Esophagus (tissue), 2 donors: ENCODE measurements around the gene PDE6A. TPM values are rescaled to one million over a fixed set of nuclear protein-coding genes. Genes with fewer than 3 reads are reported as not detected.

Experiments used
- H3K27ac ChIP-seq, 2 donors: one replicate each; pipeline ENCODE4 v1.5.1; 2013; ENCODE audit warnings: low read depth in 2 of 2, mild to moderate bottlenecking in 2 of 2, inconsistent platforms in 1 of 2, low read length in 1 of 2, moderate library complexity in 1 of 2
- H3K27me3 ChIP-seq, 2 donors: one replicate each; pipeline ENCODE4 v1.6.1; 2013; ENCODE audit warnings: low read length in 2 of 2, control low read depth in 1 of 2, mild to moderate bottlenecking in 1 of 2; ENCODE audit not compliant: insufficient read depth in 2 of 2, control insufficient read depth in 1 of 2
- H3K36me3 ChIP-seq, 2 donors: one replicate each; pipeline ENCODE4 v1.6.1; 2013; ENCODE audit warnings: low read length in 1 of 2; ENCODE audit not compliant: control insufficient read depth in 2 of 2, insufficient read depth in 2 of 2
- H3K4me1 ChIP-seq, 2 donors: one replicate each; pipeline ENCODE4 v1.6.1; 2013; ENCODE audit warnings: low read length in 1 of 2; ENCODE audit not compliant: control insufficient read depth in 2 of 2, insufficient read depth in 2 of 2
- H3K4me3 ChIP-seq, 2 donors: one replicate each; pipeline ENCODE4 v1.5.1; 2013; ENCODE audit warnings: low read length in 2 of 2, mild to moderate bottlenecking in 2 of 2, low read depth in 1 of 2, moderate library complexity in 1 of 2
- H3K9me3 ChIP-seq, 2 donors: one replicate each; pipeline ENCODE4 v1.6.1; 2013; ENCODE audit warnings: mild to moderate bottlenecking in 2 of 2, low read depth in 1 of 2, low read length in 1 of 2, moderate library complexity in 1 of 2; ENCODE audit not compliant: control insufficient read depth in 2 of 2, insufficient read depth in 1 of 2
- WGBS, 2 donors: extraction: QIAGEN DNeasy Blood & Tissue Kit; methylation state at CpG; one replicate each; pipeline ENCODE4 v1.1.7; 2013; 5-methylcytosine and 5-hydroxymethylcytosine counted together
- polyA plus RNA-seq, 2 donors: library from polyadenylated mRNA; stranded (reverse); fragments of 200-250 nt; gene quantifications; one replicate each; pipeline ENCODE4 v1.2.3, GENCODE V29; 2013
- donor health status: healthy with polysubstance abuse.
- donor health status: Bipolar disorder and iron deficiency.

Gene PDE6A
- polyA plus RNA-seq: 1 to 10 TPM; 1.0 to 1.5 TPM

DNA sequence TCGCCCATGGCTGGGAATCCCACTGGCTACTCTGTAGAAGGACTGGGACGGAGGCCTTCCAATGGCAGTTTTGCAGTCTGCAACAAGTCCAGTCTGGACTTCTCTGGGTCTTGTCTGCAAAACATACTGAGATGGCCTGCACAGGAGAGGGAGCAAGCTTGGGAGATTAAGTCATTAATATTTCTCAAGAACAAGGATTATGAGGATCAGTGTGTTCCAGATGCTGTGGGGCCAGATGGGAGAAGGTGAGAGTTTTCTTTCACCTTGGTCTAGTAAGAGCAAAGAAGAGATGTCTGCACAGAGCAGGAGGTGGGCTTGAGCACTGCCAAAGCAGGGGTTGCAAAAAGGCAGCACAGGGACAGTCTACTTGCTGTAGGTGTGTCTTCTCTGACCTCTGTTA, at the start of gene PDE6A:
Gene PDE6A (minus strand): TSS at position 128 of the 400 bp plus-strand sequence. CDS start 120 bp downstream, at position 8.
- no peaks in the 10 kb centered on the region for H3K36me3 ChIP-seq
- H3K9me3 ChIP-seq: no peaks in the 10 kb centered on the region
- 71 to 75% methylated on average over 2 of the region's 2 CpGs for WGBS, 2 donors
- H3K4me1 ChIP-seq: peaks cover 0 to 19% of the 10 kb centered on the region in 2 donors
- no peak within 1 kb of the TSS for H3K4me3 ChIP-seq
- H3K27me3 ChIP-seq: no peaks in the 10 kb centered on the region
- H3K27ac ChIP-seq: no peak within 1 kb of the TSS

DNA sequence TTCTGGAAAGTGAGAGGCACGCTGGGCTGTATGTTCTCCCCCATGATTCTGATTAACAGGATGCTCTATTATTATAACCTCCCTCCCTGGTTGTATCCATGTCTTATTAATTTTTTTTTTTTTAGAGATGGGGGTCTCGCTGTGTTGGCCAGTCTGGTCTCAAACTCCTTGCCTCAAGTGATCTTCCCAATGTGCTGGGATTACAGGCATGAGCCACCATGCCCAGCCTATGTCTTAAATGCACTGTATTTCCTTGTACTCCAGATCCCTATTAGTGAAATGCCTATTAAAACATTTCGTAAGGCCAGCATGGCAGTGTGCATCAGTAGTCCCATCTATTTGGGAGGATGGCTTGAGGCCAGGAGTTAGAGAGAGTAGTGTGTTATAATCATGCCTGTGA, 48.9 kb upstream of the PDE6A start:
- Histone ChIP-seq H3K27ac (no peak overlapping the region), H3K9me3 (no peaks in the 10 kb centered on the region), H3K4me3 (no peak overlapping the region), H3K27me3 (no peaks in the 10 kb centered on the region), H3K36me3 (peaks cover 6% of the 10 kb centered on the region in 2 donors), H3K4me1 (no peaks in the 10 kb centered on the region)
- WGBS, 2 donors: 89 to 93% methylated on average over 3 of the region's 3 CpGs

DNA sequence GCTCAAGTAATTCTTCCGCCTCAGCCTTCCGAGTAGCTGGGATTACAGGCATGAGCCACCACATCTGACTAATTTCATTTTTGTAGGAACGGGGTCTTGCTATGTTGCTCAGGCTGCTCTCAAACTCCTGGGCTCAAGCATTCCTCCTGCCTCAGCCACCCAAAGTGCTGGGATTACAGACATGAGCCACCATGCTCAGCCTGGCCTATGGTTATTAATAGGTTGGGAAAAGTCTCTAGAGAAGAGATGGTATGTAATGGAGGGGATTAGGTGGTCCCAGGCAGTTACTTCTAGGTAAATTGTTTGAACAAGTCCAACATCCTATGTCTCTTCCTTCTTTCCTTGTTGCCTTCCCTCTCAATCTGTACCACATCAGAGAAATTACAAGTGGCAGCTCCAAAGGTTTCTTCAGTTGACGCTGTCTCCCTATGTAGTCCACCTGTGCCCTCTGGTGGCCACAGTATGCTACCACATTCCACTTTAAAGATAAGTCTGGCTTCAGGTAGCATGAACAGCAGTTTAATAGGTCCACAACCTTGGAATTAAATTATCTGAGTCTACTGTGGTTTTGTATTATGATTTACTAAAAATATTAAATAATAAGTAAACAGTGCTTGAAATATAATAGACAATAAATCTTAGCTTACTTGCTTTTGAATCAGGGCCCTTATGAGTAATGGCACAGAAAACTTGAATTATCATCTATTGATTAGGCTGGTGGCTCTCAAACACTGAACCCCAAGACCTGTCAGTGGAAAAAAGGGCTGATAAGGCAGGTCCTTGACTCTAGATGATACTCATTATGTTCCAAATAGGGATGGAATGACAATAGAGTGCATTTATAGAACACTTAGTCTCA, 46.2 kb upstream of the PDE6A start:
- no peaks in the 10 kb centered on the region for H3K9me3 ChIP-seq
- no peaks in the 10 kb centered on the region for H3K4me1 ChIP-seq
- H3K27ac ChIP-seq: no peak overlapping the region
- H3K27me3 ChIP-seq: no peaks in the 10 kb centered on the region
- H3K36me3 ChIP-seq: peaks cover 6% of the 10 kb centered on the region in 2 donors
- WGBS, 2 donors: 66 to 68% methylated on average over 4 of the region's 4 CpGs
- no peak overlapping the region for H3K4me3 ChIP-seq

DNA sequence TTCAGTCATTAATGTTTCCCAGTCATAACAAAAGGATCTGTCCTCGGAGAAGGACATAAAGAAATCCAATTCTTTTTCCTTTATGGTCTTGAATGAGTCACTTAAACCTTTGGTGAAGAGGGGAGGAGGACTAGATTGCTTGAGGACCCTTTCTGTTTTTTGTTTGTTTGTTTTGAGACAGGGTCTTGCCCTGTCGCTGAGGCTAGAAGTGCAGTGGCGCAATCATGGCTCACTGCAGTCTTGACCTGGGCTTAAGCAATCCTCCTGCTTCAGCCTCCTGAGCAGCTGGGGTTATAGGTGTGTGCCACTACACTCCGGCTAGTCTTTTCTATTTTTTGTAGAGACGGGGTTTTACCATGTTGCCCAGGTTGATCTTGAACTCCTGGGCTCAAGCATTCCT, 43.5 kb upstream of the PDE6A start:
- 79 to 89% methylated on average over 5 of the region's 5 CpGs for WGBS, 2 donors
- H3K27ac ChIP-seq: no peak overlapping the region
- H3K4me3 ChIP-seq: no peak overlapping the region
- peaks cover 0 to 4% of the 10 kb centered on the region in 2 donors for H3K36me3 ChIP-seq
- no peaks in the 10 kb centered on the region for H3K27me3 ChIP-seq
- no peaks in the 10 kb centered on the region for H3K4me1 ChIP-seq
- H3K9me3 ChIP-seq: no peaks in the 10 kb centered on the region

DNA sequence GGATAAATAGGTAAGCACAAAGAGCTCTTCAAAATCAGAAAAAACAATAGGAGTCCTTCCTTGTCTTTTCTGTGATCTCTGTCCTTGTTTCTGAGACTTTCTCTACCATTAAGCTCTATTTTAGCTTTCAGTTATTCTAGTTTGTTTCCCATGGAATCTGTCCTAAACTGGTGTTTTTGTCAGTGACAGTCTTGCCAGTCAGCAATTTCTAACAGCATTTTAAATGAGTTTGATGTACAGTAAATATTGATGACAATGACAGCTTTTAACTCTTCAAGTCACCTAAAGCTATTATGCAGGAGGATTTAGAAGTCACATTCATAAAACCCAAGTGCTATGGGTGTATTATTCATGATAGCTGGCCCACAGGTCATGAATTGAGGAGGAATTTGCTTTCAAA, 37.9 kb upstream of the PDE6A start:
- Histone ChIP-seq H3K27ac (no peak overlapping the region), H3K4me3 (no peak overlapping the region), H3K36me3 (peaks cover 7% of the 10 kb centered on the region in 2 donors), H3K9me3 (no peaks in the 10 kb centered on the region), H3K4me1 (no peaks in the 10 kb centered on the region), H3K27me3 (no peaks in the 10 kb centered on the region)

DNA sequence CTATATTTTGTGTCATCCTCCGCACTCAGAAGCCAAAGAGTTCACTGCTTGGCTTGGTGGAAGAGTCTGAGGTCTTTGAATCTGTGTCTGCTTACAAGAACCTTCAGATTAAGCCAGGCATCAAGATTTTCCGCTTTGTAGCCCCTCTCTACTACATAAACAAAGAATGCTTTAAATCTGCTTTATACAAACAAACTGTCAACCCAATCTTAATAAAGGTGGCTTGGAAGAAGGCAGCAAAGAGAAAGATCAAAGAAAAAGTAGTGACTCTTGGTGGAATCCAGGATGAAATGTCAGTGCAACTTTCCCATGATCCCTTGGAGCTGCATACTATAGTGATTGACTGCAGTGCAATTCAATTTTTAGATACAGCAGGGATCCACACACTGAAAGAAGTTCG, 36.6 kb upstream of the PDE6A start:
- WGBS, 2 donors: 80 to 82% methylated on average over 3 of the region's 3 CpGs
- Histone ChIP-seq H3K36me3 (peaks cover 7% of the 10 kb centered on the region in 2 donors), H3K4me3 (no peak overlapping the region), H3K9me3 (no peaks in the 10 kb centered on the region), H3K27me3 (no peaks in the 10 kb centered on the region), H3K4me1 (no peaks in the 10 kb centered on the region), H3K27ac (no peak overlapping the region)

DNA sequence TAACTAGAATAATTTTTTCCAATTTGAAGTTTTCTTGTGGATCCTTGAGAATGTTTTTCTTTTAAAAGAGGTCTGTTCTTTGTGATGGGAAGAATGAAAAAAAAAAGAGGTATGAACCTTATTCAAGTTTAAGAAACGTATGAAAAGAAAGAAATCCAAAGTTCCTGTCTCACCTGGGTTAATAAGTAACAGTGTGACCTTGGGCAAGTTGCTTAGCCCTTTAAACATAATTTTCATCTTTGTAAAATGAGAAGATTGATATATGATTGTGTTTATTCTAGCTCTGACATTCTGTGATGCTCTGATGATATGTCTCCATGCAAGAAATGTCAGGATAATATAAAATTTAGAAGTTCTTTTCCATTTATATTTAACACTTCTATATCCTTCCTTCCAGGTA, 35.3 kb upstream of the PDE6A start:
- Histone ChIP-seq H3K9me3 (no peaks in the 10 kb centered on the region), H3K27me3 (no peaks in the 10 kb centered on the region), H3K4me1 (no peaks in the 10 kb centered on the region), H3K4me3 (no peak overlapping the region), H3K36me3 (peaks cover 5 to 7% of the 10 kb centered on the region in 2 donors), H3K27ac (no peak overlapping the region)
- 70 to 87% methylated on average over 1 of the region's 1 CpG for WGBS, 2 donors

DNA sequence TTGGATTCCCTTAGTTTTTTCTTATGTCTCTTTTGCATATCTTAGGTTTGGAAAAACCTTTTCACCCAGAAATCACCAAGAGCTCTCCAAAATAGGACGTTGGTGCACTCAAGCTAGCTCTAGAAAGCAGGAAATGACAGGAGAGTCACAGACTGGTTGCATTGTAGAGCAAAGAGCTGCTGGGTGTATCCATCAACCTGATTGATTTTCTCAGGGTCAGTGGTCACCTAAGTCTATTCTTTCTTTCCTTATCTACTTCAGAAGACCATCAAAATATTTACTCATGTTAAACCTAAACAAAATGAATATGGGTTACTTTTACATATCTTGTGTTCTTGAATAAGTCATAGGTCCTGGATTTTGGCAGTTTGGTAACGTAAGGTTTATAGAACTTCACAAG, 30.8 kb upstream of the PDE6A start:
- peaks cover 0 to 2% of the 10 kb centered on the region in 2 donors for H3K36me3 ChIP-seq
- no peak overlapping the region for H3K27ac ChIP-seq
- H3K9me3 ChIP-seq: no peaks in the 10 kb centered on the region
- H3K4me1 ChIP-seq: no peaks in the 10 kb centered on the region
- 49 to 54% methylated on average over 2 of the region's 2 CpGs for WGBS, 2 donors
- H3K27me3 ChIP-seq: no peaks in the 10 kb centered on the region
- H3K4me3 ChIP-seq: no peak overlapping the region

DNA sequence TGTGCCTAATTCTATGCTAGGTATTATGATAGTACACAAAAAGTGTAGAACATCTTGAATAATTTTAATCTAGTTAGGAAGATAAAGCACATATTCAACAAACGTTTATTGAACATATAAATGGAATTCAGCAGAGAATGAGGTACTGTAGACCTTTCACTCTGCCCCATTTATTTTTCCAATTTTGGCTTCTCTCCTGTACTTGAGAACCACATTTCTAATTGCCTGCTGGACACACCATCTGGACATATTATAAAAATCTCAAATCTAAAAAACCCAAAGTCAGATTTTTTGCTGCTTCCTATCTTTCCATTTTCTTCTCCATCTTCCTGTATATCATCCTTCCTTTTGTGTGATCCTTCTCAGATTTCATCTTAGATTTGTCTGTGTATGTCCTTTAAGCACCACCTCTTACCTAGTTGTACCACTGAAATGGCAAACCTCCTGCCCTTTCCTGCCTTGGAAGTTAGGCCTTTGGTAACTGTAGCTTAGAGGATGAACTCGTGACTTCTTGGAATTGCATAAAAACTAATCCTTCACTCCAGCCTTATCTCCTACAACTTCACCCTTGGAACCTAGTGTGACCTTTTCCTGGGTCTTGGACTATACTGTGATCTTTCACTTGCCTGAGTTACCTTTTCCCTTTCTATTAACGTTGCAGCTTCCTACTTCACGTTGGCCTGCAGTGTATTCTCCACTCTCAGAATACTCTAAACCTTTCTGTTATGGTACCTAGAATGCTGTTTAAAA, 24.8 kb upstream of the PDE6A start:
- no peak overlapping the region for H3K4me3 ChIP-seq
- H3K36me3 ChIP-seq: no peaks in the 10 kb centered on the region
- no peaks in the 10 kb centered on the region for H3K27me3 ChIP-seq
- 77 to 89% methylated on average over 4 of the region's 4 CpGs for WGBS, 2 donors
- no peaks in the 10 kb centered on the region for H3K9me3 ChIP-seq
- no peak overlapping the region for H3K27ac ChIP-seq
- no peaks in the 10 kb centered on the region for H3K4me1 ChIP-seq
